SK-N-MC (cell line): ENCODE measurements around the gene ALPK1.

Source experiments
- EZH2 ChIP-seq: fragments of 200-600 bp; sonication (generic); IDR thresholded peaks from one replicate; pipeline ENCODE4 v1.6.1; 2017; ENCODE audit warnings: antibody characterized with exemption
- FOXP2 ChIP-seq: optimal IDR thresholded peaks from 2 replicates; pipeline ENCODE3; 2011; ENCODE audit warnings: mild to moderate bottlenecking, moderate library complexity; ENCODE audit not compliant: insufficient read depth; ENCODE audit errors: extremely low read length, control extremely low read depth
- POLR2AphosphoS5 ChIP-seq: IDR thresholded peaks from 2 replicates; pipeline ENCODE4 v1.6.1; 2012; ENCODE audit warnings: mild to moderate bottlenecking, low read depth, low read length, borderline replicate concordance

DNA sequence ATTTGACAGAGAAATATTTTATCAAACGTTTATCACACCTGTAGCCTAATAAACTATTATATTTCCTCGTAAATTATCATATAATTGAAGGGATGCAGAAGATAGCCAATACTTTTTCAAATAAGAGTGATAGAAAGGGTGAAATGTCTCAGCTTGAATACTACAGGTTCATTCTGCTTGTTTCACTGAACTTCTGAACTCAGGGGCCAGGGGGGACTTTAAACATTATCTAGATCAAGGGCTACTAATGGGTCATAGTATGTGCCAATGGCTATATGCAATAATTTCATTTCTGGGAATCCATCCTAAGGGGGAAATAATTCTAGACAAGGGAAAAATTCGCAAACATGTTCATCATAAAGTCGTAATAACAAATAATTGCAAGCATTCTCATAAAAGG lies 2.6 kb downstream of the ALPK1 start:
- no peak for TF ChIP-seq POLR2AphosphoS5
- TF ChIP-seq FOXP2: no peak
- no peak for TF ChIP-seq EZH2
